ENCODE data around the gene MAL. TPM values are rescaled to one million over a fixed set of nuclear protein-coding genes. Genes with fewer than 3 reads are reported as not detected.

MAL gene
- total and polyA plus RNA-seq, 2 experiments from 2014 or later = not detected

GRCh38 chr2:95075440-95076132, 50.1 kb downstream of the MAL start:
- no peak overlapping the region for H3K4me2 ChIP-seq (ENCODE audit: unreplicated experiment)
- no peaks in the 10 kb centered on the region for H3K79me2 ChIP-seq (ENCODE audit: insufficient read depth)
- no peaks in the 10 kb centered on the region for H3K9me3 ChIP-seq (ENCODE audit: low read depth)
- no peak for DNase-seq
- no peak overlapping the region for H3K9ac ChIP-seq
- H3K4me1 ChIP-seq (ENCODE audit: insufficient read depth) = no peaks in the 10 kb centered on the region
- no peaks in the 10 kb centered on the region for H4K20me1 ChIP-seq (ENCODE audit: insufficient read depth)
- peaks cover 49% of the 10 kb centered on the region for H3K27me3 ChIP-seq (replicated peaks; ENCODE audit: insufficient read depth)
- H2AFZ ChIP-seq = no peak overlapping the region
- no peaks in the 10 kb centered on the region for H3K36me3 ChIP-seq (ENCODE audit: low read depth)
- no peak for TF ChIP-seq EZH2phosphoT487 (IDR thresholded peaks at IDR 0.05; ENCODE audit: insufficient read depth, low read depth)
- no peak for TF ChIP-seq EZH2 (IDR thresholded peaks at IDR 0.05; ENCODE audit: insufficient read depth, poor library complexity, severe bottlenecking)
- in situ Hi-C loops (cut with MboI) = no loop called here
- H3K27ac ChIP-seq = no peak overlapping the region
- no peaks in the 10 kb centered on the region for H3K9me2 ChIP-seq (ENCODE audit: insufficient read depth)
- no peaks in the 10 kb centered on the region for H3F3A ChIP-seq (ENCODE audit: insufficient read depth)
- 63 to 64% methylated on average over 8 of the region's 8 CpGs for WGBS, 2 experiments (ENCODE audit: low coverage in 1 of 2, low lambda C conversion rate in 2 of 2, missing lambda C conversion rate in 2 of 2)
- no peak overlapping the region for H3K4me3 ChIP-seq

DNA sequence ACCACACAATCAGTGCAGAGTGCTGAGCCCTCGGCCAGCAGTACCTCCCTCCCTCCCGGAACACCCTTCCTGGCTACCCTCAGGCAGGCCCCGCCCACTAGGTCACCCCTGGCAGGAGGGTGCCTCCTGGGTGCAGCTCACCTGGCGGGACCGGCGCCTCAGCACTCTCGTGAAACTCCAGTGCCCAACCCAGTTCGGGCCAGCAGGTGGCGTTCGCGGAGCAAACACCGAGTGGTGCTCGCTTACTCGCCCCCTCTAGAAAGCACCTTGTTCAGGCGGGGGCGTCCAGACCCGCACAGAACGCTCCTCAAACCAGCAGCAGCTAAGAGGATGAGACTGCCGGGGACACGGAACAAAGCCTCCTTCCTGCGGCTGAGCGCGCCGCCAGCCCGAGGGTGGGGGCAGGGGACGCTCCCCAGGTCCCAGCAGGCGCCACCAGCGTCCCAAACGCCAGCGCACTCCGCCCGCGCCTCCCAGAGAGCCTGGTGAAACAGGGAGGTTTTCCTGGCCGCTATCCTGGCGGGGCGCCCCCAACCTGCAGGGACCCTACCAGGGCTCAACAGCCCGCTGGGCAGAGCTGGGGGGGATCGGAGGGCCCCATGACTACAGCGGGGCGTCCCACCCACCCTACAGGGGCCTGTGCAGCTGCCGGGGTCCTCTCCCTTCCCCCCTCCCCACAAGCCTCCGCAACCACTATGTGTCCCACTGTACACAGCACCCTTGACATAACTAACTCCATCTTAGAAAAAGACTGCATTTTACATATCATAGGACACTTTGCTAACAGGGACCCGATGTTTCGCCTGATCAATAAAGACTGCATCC, 51.4 kb downstream of the MAL start:
- Histone ChIP-seq H2AFZ (peak overlapping the region; percentile 71), H3K9me3 (ENCODE audit: low read depth) (no peaks in the 10 kb centered on the region), H4K20me1 (ENCODE audit: insufficient read depth) (no peaks in the 10 kb centered on the region), H3K79me2 (ENCODE audit: insufficient read depth) (no peaks in the 10 kb centered on the region), H3K27ac (no peak overlapping the region), H3F3A (ENCODE audit: insufficient read depth) (no peaks in the 10 kb centered on the region; the same call in 1 of the 2 replicates), H3K4me1 (ENCODE audit: insufficient read depth) (no peaks in the 10 kb centered on the region), H3K4me2 (ENCODE audit: unreplicated experiment) (peak overlapping the region; percentile 63), H3K4me3 (peak overlapping the region; percentile 62), H3K9ac (no peak overlapping the region), H3K36me3 (ENCODE audit: low read depth) (no peaks in the 10 kb centered on the region), H3K9me2 (ENCODE audit: insufficient read depth) (no peaks in the 10 kb centered on the region), H3K27me3 (replicated peaks; ENCODE audit: insufficient read depth) (peaks cover 49% of the 10 kb centered on the region)
- DNase-seq = peak; percentile 68
- TF ChIP-seq EZH2phosphoT487 (IDR thresholded peaks at IDR 0.05; ENCODE audit: insufficient read depth, low read depth) = no peak
- no peak for TF ChIP-seq EZH2 (IDR thresholded peaks at IDR 0.05; ENCODE audit: insufficient read depth, poor library complexity, severe bottlenecking)
- in situ Hi-C loops (cut with MboI) = no loop called here
- WGBS, 2 experiments (ENCODE audit: low coverage in 1 of 2, low lambda C conversion rate in 2 of 2, missing lambda C conversion rate in 2 of 2) = 2 to 3% methylated on average over 32 to 36 of the region's 44 CpGs

DNA sequence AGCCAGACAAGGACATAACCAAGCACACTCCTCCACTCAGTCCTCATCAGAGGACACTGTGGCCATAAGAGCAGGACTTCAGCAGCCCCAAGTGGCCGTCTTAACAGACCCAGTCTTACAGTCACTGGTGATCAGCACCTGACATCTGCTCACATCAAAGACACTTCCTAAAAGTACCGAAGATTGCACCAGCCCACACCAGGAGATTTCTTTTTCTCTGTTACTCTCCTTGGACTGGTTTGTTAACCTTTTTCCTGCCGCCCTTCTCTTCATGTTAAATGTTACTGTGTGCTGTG, 52.0 kb downstream of the MAL start:
- H3K9ac ChIP-seq = no peak overlapping the region
- no peak overlapping the region for H2AFZ ChIP-seq
- peaks cover 46% of the 10 kb centered on the region for H3K27me3 ChIP-seq (replicated peaks; ENCODE audit: insufficient read depth)
- H3K27ac ChIP-seq = no peak overlapping the region
- no peak overlapping the region for H3K4me3 ChIP-seq
- no peak for DNase-seq
- H3K79me2 ChIP-seq (ENCODE audit: insufficient read depth) = no peaks in the 10 kb centered on the region
- TF ChIP-seq EZH2phosphoT487 (IDR thresholded peaks at IDR 0.05; ENCODE audit: insufficient read depth, low read depth) (no peak), EZH2 (IDR thresholded peaks at IDR 0.05; ENCODE audit: insufficient read depth, poor library complexity, severe bottlenecking) (no peak)
- WGBS, 2 experiments (ENCODE audit: low coverage in 1 of 2, low lambda C conversion rate in 2 of 2, missing lambda C conversion rate in 2 of 2) = 4 to 10% methylated on average over 3 of the region's 3 CpGs
- H3K36me3 ChIP-seq (ENCODE audit: low read depth) = no peaks in the 10 kb centered on the region
- H4K20me1 ChIP-seq (ENCODE audit: insufficient read depth) = no peaks in the 10 kb centered on the region
- no peaks in the 10 kb centered on the region; the same call in 1 of the 2 replicates for H3F3A ChIP-seq (ENCODE audit: insufficient read depth)
- in situ Hi-C loops (cut with MboI) = no loop called here
- no peaks in the 10 kb centered on the region for H3K9me2 ChIP-seq (ENCODE audit: insufficient read depth)
- no peak overlapping the region for H3K4me2 ChIP-seq (ENCODE audit: unreplicated experiment)
- H3K4me1 ChIP-seq (ENCODE audit: insufficient read depth) = no peaks in the 10 kb centered on the region
- no peaks in the 10 kb centered on the region for H3K9me3 ChIP-seq (ENCODE audit: low read depth)

DNA sequence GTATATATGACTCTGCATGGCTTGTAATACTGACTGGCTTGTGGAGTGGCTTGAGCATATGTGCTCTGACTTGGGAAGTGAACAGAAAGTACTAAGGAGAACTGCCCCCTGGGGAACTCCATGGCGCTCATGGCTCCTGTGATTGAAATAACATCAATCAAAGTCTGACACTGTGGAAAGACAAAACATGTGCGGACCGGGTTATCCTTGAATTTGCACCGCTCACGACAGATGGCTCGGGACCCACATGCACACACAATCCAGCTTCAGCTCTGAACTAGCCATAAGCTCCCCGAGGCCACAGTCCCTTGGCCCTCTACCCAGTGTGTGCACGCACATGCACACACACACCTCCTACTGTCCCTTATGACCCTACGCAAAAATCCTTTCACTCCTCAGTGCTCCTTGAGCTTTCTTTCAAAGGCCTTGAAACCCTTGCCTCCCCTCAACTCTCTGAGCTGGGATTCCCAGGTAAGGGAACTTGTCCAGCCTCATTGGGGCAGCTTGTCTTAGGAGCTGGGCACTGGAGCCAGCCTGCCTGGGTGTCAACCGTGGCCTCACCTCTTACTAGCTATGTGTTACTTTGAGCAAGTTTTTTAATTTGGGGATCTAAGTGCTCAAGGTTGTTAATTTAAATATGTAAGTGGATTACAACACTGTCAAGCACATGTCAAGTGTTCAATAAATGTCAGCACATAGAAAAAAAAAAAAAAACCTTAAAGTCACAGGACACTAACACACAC, 52.5 kb downstream of the MAL start:
- Histone ChIP-seq H3K79me2 (ENCODE audit: insufficient read depth) (no peaks in the 10 kb centered on the region), H3K36me3 (ENCODE audit: low read depth) (no peaks in the 10 kb centered on the region), H3K4me2 (ENCODE audit: unreplicated experiment) (no peak overlapping the region), H4K20me1 (ENCODE audit: insufficient read depth) (no peaks in the 10 kb centered on the region), H3K4me1 (ENCODE audit: insufficient read depth) (no peaks in the 10 kb centered on the region), H3K27ac (no peak overlapping the region), H3K27me3 (replicated peaks; ENCODE audit: insufficient read depth) (peaks cover 40% of the 10 kb centered on the region), H3F3A (ENCODE audit: insufficient read depth) (peaks cover 5% of the 10 kb centered on the region; the same call in 1 of the 2 replicates), H3K4me3 (no peak overlapping the region), H3K9me2 (ENCODE audit: insufficient read depth) (no peaks in the 10 kb centered on the region), H3K9me3 (ENCODE audit: low read depth) (no peaks in the 10 kb centered on the region), H3K9ac (no peak overlapping the region), H2AFZ (no peak overlapping the region)
- TF ChIP-seq EZH2 (IDR thresholded peaks at IDR 0.05; ENCODE audit: insufficient read depth, poor library complexity, severe bottlenecking) = no peak
- TF ChIP-seq EZH2phosphoT487 (IDR thresholded peaks at IDR 0.05; ENCODE audit: insufficient read depth, low read depth) = no peak
- WGBS, 2 experiments (ENCODE audit: low coverage in 1 of 2, low lambda C conversion rate in 2 of 2, missing lambda C conversion rate in 2 of 2) = 30 to 32% methylated on average over 10 of the region's 10 CpGs
- DNase-seq = no peak
- in situ Hi-C loops (cut with MboI) = no loop called here
